ENCODE data around the gene NEK7. TPM values are rescaled to one million over a fixed set of nuclear protein-coding genes. Genes with fewer than 3 reads are reported as not detected.
"Not testable (repeated sequence)": the region's sequence is repeated elsewhere in the genome, so short reads cannot be mapped to it uniquely, and the experiment has no call there.

The NEK7 gene
- total RNA-seq, 4 donors from 2014 or later: 98.1 to 152 (median 118) TPM

DNA sequence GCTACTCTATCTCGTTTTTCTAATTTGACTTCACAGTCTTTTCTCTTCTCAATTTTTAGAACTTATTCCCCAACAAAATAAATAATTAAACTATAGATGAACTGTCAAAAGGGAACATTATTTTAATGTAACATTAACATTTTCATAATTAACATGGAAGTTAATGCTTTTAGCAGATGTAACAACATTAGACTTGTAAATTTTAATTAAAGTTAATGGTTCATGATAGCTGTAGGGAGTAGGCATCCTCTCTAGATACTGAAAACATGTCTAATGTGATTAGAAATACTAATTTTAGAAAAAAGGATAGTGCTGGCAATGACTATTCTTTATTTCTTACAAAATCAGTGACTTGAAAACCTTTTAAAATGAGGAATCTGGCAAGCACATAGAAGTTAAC, 32.1 kb upstream of the NEK7 start:
- in situ Hi-C loops (cut with MboI; ENCODE audit: low sequenced_read_pairs in 4 of 4) (no loop called here), intact Hi-C loops (cut with DNase I; ENCODE audit: low total_unique reads) (no loop called here)
- H3K4me1 ChIP-seq: no peaks in the 10 kb centered on the region
- H3K36me3 ChIP-seq: no peaks in the 10 kb centered on the region
- H3K9me3 ChIP-seq: no peaks in the 10 kb centered on the region
- ATAC-seq (no peak), DNase-seq (no peak)
- TF ChIP-seq POLR2A (IDR thresholded peaks at IDR 0.05): no peak
- TF ChIP-seq, protein P1, sequence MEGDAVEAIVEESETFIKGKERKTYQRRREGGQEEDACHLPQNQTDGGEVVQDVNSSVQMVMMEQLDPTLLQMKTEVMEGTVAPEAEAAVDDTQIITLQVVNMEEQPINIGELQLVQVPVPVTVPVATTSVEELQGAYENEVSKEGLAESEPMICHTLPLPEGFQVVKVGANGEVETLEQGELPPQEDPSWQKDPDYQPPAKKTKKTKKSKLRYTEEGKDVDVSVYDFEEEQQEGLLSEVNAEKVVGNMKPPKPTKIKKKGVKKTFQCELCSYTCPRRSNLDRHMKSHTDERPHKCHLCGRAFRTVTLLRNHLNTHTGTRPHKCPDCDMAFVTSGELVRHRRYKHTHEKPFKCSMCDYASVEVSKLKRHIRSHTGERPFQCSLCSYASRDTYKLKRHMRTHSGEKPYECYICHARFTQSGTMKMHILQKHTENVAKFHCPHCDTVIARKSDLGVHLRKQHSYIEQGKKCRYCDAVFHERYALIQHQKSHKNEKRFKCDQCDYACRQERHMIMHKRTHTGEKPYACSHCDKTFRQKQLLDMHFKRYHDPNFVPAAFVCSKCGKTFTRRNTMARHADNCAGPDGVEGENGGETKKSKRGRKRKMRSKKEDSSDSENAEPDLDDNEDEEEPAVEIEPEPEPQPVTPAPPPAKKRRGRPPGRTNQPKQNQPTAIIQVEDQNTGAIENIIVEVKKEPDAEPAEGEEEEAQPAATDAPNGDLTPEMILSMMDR (IDR thresholded peaks at IDR 0.05 in 4 of 5, conservative IDR thresholded peaks at IDR 0.05 in 1 of 5): no peak
- H3K27me3 ChIP-seq: no peaks in the 10 kb centered on the region
- H3K27ac ChIP-seq: no peak overlapping the region
- H3K4me3 ChIP-seq: no peak overlapping the region

DNA sequence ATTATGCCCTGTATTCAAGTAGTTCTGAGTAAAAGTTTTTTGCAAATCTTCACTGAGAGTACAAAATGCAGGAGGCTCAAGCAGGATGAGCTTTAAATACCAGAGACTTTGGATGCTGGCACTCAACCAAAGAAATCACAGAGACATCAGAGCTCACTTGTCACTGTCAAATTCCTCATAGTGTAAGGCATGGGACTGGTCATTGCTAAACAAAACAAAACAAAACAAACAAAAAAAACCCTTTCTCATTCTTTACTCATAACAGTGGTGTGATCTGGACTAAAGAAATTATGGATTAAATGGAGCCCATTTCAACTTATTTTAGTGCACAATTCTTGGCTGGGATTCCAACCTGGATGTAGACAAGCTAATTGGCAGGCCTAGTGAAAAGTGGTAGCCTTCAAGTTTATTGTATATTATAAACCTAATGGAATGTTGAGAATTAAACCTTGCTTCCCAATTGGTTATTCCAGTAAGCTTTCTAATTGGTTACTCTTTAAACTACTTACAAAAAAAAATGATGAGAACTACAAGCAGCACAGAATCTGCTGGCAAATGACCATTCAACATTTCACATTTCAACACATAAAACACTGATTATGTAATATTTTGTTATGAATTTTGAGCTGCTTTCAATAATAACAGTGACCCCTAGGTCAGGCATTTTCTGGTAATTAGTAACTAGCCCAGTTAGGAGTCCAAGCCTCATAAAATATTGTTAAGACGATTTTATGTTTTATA, 30.6 kb upstream of the NEK7 start:
- Histone ChIP-seq H3K27ac (no peak overlapping the region), H3K27me3 (no peaks in the 10 kb centered on the region), H3K36me3 (no peaks in the 10 kb centered on the region), H3K4me1 (no peaks in the 10 kb centered on the region), H3K4me3 (no peak overlapping the region), H3K9me3 (no peaks in the 10 kb centered on the region)
- intact Hi-C loops (cut with DNase I; ENCODE audit: low total_unique reads) (no loop called here), in situ Hi-C loops (cut with MboI; ENCODE audit: low sequenced_read_pairs in 4 of 4) (no loop called here)
- TF ChIP-seq, protein P1 (IDR thresholded peaks at IDR 0.05 in 4 of 5, conservative IDR thresholded peaks at IDR 0.05 in 1 of 5): no peak
- no peak for TF ChIP-seq POLR2A (IDR thresholded peaks at IDR 0.05)
- peak; percentile 36 to 39 for ATAC-seq
- DNase-seq: no peak

DNA sequence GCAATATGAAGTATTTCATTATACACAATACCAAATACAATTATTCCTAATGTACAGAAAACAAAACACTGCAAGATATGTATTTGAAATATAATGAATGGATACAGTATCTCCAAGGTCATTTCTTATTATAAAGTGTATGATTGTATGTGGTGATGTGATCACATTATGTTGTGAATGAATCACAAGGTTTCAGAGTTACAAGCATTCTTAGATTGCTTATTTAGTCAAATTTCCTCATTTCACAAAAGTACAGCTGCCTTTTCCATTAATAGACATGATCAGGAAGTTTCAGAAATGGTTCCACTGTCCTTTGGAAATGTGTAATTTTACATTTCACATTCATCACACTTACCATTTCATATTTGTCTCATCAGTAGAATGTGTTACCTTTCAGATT, 28.3 kb upstream of the NEK7 start:
- in situ Hi-C loops (cut with MboI; ENCODE audit: low sequenced_read_pairs in 4 of 4): no loop called here
- intact Hi-C loops (cut with DNase I; ENCODE audit: low total_unique reads): no loop called here
- TF ChIP-seq, protein P1 (IDR thresholded peaks at IDR 0.05 in 4 of 5, conservative IDR thresholded peaks at IDR 0.05 in 1 of 5): no peak
- TF ChIP-seq POLR2A (IDR thresholded peaks at IDR 0.05): no peak
- H3K27ac ChIP-seq: no peak overlapping the region
- H3K36me3 ChIP-seq: no peaks in the 10 kb centered on the region
- ATAC-seq (no peak), DNase-seq (no peak)
- H3K4me1 ChIP-seq: no peaks in the 10 kb centered on the region
- no peak overlapping the region for H3K4me3 ChIP-seq
- no peaks in the 10 kb centered on the region for H3K27me3 ChIP-seq
- no peaks in the 10 kb centered on the region for H3K9me3 ChIP-seq

DNA sequence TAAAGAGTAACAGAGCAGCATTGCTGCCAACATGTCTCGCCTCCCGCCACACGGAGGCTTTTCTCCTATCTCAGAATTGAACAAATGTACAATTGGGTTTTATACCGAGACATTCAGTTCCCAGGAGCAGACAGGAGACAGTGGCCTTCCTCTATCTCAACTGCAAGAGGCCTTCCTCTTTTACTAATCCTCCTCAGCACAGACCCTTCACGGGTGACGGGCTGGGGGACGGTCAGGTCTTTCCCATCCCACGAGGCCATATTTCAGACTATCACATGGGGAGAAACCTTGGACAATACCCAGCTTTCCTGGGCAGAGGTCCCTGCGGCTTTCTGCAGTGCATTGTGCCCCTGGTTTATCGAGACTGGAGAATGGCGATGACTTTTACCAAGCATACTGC, 26.7 kb upstream of the NEK7 start:
- H3K36me3 ChIP-seq; H3K27ac ChIP-seq; H3K9me3 ChIP-seq; in situ Hi-C loops (cut with MboI; ENCODE audit: low sequenced_read_pairs in 4 of 4); H3K4me3 ChIP-seq; H3K27me3 ChIP-seq; ATAC-seq; intact Hi-C loops (cut with DNase I; ENCODE audit: low total_unique reads); DNase-seq; H3K4me1 ChIP-seq: not testable (repeated sequence)

DNA sequence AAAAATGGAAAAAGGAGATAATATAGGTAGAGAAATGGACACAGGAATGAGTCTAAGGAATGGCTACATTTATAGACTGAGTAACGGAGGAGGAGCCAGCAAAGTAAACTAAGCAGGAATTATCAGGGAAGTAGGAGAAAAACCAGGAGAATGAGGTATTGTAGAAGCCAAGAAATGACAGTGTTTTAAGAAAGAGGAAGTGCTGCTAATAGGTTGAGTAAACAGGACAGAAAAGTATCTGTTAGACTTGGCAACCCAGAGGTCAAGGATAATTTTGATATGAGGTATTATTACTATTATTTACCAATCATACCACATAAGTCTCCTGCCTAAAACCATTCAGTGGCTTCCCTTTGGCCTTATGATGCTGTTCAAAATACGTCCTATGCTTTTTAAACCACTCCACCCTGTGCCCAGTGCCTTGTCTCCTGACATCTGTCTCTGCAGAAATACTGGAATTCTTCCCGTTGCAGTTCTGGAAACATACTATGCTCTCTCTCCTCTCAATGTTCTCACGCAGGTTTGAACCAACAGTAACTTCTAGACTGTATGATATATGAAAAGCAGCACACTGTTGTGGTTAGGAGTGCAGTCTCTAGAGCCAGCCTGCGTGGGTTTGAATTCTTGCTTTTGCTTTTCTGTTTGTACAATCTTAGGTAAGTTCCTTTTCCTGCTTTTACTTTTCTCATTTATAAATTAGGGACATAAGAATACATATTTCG, 24.6 kb upstream of the NEK7 start:
- Histone ChIP-seq H3K4me1 (no peaks in the 10 kb centered on the region), H3K36me3 (no peaks in the 10 kb centered on the region), H3K9me3 (no peaks in the 10 kb centered on the region), H3K27ac (no peak overlapping the region), H3K27me3 (no peaks in the 10 kb centered on the region), H3K4me3 (no peak overlapping the region)
- intact Hi-C loops (cut with DNase I; ENCODE audit: low total_unique reads) (no loop called here), in situ Hi-C loops (cut with MboI; ENCODE audit: low sequenced_read_pairs in 4 of 4) (no loop called here)
- TF ChIP-seq, protein P1 (IDR thresholded peaks at IDR 0.05 in 4 of 5, conservative IDR thresholded peaks at IDR 0.05 in 1 of 5): no peak
- TF ChIP-seq POLR2A (IDR thresholded peaks at IDR 0.05): no peak
- no peak for DNase-seq
- ATAC-seq: no peak
